Measurements from ENCODE around the gene PTPRCAP.

PTPRCAP gene

DNA sequence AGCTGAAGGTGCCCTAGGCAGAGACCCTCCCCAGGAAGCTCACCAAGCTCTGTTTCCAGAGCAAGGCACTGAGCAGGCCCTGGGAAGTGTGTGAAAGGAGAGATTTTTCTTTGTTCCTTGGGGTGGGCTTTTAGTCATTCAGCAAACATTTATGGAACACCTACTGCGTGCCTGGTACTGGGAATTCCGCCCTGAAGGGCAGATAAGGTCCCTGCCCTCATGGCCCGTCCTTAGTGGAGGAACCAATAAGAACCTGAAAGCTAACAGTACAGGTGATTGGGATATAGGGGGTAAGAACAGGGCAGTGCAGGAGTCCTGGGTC lies 27.7 kb upstream of the PTPRCAP start:
- no peak for DNase-seq (ENCODE audit: low read depth, low spot score)

DNA sequence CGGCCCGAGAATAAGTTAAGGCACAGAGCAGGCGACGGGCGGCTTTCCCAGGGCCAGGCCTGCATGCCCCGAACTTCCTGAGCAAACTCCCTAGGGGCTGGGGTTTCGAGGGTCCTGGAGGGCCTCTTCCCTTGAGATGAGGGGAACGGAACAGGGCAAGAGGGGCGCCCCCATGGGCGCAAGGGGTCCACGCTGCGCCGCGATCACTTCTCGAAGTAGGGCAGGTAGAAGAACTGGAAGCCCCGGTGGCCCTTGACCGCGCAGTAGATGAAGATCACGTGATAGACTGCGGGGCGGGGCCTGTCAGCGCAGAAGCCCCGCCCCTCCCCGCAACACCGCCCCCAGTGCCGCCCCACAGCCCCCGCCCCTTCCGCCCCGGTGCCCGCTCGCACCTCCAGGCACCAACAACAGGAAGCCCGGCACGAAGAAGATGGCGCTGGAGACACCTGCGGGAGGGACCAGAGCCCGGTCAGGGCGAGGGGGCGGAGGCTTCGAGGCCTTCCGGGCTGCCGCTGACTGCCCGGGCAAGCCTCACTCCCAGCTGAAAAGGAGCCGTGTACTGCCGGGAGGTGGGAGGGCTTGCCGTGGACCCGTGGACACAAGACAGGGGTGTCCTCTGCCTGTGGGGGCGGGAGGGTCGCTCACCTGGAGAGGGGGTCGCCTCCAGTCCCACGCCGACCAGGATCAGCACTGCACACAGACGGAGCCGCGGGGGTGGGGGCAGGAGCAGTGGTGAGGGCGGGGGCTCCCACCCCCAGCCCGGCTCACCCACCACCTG lies 27.1 kb upstream of the PTPRCAP start:
- no peak for DNase-seq (ENCODE audit: low read depth, low spot score)

DNA sequence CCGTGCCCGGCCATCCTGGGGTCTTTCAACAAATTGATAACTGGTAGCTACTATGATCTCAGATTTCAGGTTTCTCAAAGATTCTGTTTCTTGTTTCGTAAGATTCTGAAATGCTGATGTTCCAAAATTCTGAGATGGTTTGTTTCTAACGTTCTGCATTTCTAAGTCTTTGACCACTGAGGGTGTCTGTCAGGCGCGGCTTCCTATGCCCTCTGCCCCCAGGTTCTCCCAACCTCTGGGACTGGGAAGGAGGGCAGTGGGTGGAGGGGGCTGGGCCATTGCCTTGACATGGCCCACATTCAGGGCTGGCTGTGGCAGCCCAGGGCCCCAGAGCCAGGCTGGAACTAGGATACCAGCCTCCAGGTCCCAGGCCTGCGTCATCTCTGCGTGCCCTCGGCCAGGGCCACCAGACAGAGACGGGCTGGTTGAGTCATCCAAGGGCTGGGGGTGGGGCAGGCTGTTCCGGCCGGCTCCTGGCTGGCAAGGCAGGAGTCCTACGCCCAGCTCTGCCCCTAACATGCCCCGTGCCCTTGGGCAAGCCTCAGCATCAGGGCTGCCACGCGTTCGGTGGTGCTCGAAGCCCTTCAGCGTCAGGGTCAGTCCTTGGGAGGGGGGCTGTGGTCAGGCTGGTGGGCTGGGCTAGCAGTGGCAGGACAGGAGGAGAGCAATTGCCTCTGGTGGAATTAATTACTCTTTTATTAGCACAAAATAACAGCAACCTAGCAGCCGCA lies 26.4 kb upstream of the PTPRCAP start:
- DNase-seq (ENCODE audit: low read depth, low spot score) = no peak

DNA sequence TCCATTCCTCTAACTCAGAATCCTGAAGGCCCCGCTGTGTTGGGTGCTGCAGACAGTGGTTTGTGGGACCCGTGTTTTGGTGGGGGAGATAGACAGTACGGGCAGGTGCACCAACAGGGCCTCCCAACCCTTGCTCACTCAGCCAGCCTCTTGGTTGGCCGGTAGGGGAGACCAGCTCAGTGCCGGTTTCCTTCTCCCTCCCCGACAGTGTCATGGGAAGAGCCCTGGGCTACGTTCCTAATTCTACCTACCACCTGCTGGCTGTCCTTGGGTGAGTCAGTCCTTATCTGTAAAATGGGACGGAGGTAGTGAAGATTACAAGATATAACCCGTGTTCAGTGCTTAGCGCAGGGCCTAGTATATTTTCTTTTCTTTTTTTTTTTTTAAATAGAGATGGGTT lies 25.7 kb upstream of the PTPRCAP start:
- no peak for DNase-seq (ENCODE audit: low read depth, low spot score)

GRCh38 chr11:67458266-67458665 lies 20.8 kb upstream of the PTPRCAP start:
- no peak for DNase-seq (ENCODE audit: low read depth, low spot score)

DNA sequence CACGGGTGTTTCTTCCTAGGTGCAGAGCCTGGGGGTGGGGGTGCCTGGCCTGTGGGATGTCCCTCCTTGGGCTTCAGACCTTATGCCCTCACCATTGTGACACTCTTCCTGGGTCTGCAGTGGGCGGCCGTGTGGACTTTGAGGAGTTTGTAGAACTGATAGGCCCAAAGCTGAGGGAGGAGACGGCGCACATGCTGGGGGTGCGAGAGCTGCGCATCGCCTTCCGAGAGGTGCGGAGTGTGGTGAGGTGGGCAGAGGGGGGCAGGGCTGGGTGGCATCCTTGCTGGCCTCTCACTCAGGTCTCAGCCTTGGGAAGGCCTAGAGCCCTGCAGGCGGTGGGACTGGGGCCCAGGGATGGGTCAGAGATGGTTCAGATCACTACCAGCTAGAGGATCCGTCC lies 20.0 kb upstream of the PTPRCAP start:
- DNase-seq (ENCODE audit: low read depth, low spot score) = no peak

DNA sequence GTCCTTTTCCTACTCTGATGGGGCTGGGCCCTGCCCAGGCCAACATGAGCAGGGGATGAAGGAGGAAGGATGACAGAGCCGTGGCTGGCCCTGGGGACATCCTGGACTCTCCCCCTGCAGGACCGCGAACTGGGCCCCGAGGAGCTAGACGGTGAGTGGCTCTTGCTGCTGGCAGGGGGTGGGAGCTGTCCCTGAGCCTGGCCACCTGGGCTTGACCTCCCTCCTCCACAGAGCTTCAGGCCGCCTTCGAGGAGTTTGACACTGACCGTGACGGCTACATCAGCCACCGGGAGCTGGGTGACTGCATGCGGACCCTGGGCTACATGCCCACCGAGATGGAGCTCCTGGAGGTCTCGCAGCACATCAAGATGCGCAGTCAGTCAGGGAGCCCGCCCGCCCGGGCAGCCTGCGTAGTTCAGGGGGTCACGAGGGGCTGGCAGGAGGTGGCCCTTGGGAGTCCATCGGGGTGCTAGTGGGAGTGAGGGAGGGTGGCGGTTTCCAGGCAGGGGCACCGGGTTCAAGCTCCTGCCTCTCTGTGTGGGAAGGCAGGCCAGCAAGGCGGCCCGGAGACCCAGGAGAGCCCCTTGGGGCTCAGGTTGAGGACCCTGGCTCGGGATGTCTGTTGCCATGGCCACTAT lies 18.7 kb upstream of the PTPRCAP start:
- no peak for DNase-seq (ENCODE audit: low read depth, low spot score)

- DNase-seq (ENCODE audit: low read depth, low spot score) = no peak
Measured at GRCh38 chr11:67455054-67455453, 17.6 kb upstream of the PTPRCAP start, which contains the start of gene CABP4. Gene CABP4 (plus strand): TSS chr11:67455354. CDS start chr11:67455424, 70 bp downstream.

GRCh38 chr11:67453816-67454732 lies 16.6 kb upstream of the PTPRCAP start:
- no peak for DNase-seq (ENCODE audit: low read depth, low spot score)

GRCh38 chr11:67452141-67452952 lies 14.9 kb upstream of the PTPRCAP start, which contains the start of gene GPR152:
Gene GPR152 (minus strand): TSS chr11:67452729. CDS start chr11:67452724, 5 bp downstream.
- no peak for DNase-seq (ENCODE audit: low read depth, low spot score)

GRCh38 chr11:67451658-67451976 lies 14.1 kb upstream of the PTPRCAP start:
- DNase-seq (ENCODE audit: low read depth, low spot score) = no peak

DNA sequence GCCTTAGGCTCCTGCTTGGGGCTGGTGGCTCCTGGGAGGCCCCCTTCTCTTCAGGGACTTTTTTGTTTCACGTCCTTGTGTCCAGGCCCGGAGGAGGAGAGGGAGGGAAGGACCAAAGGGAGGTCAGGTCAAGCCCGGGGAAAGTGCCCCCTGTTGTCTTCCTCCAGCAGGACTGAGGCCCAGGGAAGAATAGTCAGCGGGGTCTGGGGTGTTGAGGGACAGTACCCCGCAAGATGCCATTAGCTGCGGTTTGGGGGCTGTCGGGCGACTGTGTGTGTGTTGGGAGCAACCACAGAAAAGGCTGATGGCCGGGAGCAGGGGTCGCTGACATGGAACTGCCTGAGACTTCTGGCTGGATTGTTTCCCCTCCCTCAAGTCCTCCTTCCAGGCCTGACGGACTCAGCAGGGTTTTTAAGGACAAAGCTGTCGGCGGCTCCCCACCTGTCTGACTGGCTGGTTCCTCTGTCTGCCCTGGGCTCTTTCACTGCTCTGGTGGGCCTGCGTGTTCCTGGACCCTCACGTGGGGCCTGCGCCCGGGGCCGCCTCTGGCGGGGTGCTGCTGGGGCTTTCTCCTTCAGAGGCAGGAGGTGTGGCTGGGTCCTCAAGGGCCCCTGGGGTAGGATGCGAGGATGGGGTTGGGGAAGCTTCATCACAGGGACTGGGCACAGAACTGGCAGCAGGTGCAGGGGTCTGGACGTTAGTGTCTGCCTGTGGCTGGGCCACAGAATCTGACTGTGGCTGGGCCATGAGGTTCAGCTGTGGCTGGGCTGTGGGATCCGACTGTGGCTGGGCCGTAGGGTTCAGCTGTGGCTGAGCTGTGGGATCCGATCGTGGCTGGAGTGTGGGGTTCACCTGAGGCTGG lies 13.5 kb upstream of the PTPRCAP start:
- DNase-seq (ENCODE audit: low read depth, low spot score) = no peak

- no peak for DNase-seq (ENCODE audit: low read depth, low spot score)
Measured at GRCh38 chr11:67449116-67449844, 11.8 kb upstream of the PTPRCAP start.

DNA sequence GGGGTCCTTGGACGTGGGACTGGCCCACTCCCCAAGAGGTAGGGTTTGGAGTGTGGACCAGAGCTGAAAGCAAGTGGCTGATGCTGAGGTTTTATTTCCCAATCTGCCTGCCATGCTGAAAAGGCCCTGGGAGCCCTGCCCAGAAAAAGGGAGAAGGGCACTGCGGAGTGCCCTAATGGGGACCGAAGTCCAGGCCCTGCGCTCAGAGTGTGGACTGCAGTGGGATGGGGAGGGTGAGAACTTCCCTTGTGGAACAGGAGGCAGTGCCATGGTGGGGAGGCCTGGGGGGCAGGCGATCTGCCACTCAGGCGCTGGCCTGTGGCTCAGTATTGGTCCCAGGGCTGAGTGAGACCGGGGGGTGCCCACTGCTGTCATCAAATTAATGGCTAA lies 10.7 kb upstream of the PTPRCAP start:
- DNase-seq (ENCODE audit: low read depth, low spot score) = no peak

- DNase-seq (ENCODE audit: low read depth, low spot score) = no peak
Measured at GRCh38 chr11:67445515-67445914, 8.0 kb upstream of the PTPRCAP start.

DNA sequence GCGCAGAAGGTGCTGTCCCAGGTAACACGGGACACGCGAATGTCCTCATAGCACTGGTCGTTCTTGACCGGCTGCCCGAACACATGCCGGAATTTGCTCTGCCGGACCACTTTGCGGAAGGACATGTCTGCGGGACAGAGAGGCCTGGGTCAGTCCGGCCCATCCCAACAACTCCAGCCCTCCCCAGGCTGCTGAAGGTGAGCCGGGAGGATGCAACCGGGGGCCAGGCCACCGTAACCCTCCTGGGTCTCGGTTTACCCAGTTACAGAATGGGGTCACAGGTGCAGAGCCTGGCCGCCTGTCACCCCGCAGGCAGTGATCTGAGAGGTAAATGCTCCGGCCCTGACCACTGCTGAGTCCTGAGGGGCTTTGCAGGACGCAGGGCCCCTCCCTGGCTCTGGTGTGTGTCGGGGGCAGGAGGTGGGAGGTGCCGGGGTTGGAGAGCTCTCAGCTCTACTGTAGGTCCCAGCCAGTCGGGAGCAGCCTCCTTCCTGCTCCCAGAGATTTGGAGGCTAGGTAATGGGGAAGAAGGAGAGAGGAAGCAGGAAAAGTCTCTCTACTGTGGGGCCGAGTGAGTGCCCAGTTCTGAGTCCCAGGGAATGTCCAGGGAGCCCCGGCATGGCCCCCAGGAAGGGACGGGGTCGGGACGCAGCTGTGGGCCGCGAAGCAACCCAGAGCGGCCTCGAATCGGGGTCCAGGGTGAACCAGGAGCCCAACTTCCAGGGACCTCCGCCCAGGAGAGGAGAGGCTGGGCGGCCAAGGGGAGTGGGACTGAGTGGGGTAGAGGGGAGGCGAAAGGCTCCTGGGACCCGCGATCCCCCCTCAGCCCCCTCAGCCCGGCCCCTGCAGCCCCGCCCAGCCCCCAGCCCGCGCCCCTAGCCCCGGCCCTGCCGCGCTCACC lies 5.3 kb upstream of the PTPRCAP start:
- no peak for DNase-seq (ENCODE audit: low read depth, low spot score)

DNA sequence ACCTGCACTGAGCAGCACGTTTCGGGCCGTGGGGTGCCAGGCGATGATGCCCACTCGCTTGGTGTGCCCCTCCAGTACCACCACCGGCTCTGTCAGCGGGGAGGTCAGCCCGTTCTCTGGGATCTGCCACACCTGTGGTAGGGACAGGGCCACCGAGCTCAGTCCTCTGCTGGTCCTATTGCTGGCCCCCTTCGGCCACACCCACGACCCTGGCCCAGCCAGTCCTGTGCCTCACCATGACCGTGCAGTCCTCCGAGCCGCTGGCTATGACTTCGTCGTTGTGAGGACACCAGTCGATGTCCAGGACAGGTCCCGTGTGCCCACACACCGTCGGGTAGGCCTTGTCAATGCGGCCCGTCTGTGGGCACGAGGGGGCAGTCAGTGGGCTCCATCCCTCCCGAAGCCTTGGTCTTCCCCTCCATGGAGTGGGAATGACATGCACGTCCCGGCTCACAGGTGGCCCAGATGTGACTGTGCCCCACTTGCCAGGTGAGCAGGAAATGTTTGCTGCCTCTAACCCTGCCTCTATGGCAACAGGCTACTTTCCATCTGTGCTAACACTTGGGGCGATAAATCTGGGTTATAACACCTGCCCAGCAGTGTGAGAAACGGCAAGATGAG lies 4.4 kb upstream of the PTPRCAP start:
- DNase-seq (ENCODE audit: low read depth, low spot score) = no peak

GRCh38 chr11:67441098-67441563 lies 3.6 kb upstream of the PTPRCAP start:
- DNase-seq (ENCODE audit: low read depth, low spot score) = no peak
